ENCODE results near the gene PNMA6E.

PNMA6E gene

DNA sequence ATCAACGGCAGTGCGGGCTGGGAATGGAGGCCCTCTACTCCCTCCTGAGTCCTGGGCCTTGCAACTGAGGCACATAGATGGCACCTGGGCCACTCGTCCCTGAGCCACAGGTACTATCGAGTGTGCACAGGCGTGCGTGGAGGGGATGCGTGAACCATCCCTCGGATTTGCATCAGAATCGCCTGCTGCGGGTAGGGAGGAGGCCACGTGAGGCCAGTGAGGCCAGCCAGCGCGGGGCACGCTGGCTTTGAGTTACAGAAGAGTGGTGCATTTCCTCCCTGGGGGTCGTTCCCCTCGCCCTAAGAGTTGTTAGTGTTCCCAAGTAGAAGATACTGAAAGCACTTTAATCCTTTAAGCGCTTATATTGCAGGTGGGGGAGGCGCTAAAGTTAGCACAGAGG lies 20.7 kb upstream of the PNMA6E start:
- no peak overlapping the region for H3K27ac Mint-ChIP-seq
- no peak overlapping the region for H3K4me3 Mint-ChIP-seq
- no peaks in the 10 kb centered on the region for H3K27me3 Mint-ChIP-seq

DNA sequence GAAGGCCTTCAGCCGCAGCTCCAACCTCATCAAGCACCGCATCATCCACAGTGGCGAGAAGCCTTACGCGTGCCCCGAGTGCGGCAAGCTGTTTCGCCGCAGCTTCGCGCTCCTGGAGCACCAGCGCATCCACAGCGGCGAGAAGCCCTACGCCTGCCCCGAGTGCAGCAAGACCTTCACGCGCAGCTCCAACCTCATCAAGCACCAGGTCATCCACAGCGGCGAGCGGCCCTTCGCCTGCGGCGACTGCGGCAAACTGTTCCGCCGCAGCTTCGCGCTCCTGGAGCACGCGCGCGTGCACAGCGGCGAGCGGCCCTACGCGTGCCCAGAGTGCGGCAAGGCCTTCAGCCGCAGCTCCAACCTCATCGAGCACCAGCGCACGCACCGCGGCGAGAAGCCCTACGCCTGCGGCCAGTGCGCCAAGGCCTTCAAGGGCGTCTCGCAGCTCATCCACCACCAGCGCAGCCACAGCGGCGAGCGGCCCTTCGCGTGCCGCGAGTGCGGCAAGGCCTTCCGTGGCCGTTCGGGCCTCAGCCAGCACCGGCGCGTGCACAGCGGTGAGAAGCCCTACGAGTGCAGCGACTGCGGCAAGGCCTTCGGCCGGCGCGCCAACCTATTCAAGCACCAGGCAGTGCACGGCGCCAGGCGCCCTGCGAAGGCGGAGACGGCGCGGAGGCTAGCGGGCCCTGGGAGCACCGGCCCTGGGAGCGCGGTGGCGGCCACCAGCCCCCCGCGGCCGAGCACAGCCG lies 19.9 kb upstream of the PNMA6E start:
- ATAC-seq (replicated peaks) (no peak), DNase-seq (no peak)
- no peak overlapping the region for H3K4me3 Mint-ChIP-seq
- H3K27ac Mint-ChIP-seq, result no peak overlapping the region
- peaks cover 0 to 2% of the 10 kb centered on the region in 2 donors for H3K4me1 Mint-ChIP-seq (ENCODE audit: low read depth in 2 of 2)
- no peaks in the 10 kb centered on the region for H3K9me3 Mint-ChIP-seq
- no peaks in the 10 kb centered on the region for H3K36me3 Mint-ChIP-seq (ENCODE audit: insufficient read depth)
- H3K27me3 Mint-ChIP-seq, result no peaks in the 10 kb centered on the region

More for the DNA sequence above, 20.7 kb upstream of the PNMA6E start:
- ATAC-seq (replicated peaks) (no peak), DNase-seq (no peak)
- H3K36me3 Mint-ChIP-seq (ENCODE audit: insufficient read depth), result no peaks in the 10 kb centered on the region
- peaks cover 0 to 2% of the 10 kb centered on the region in 2 donors for H3K4me1 Mint-ChIP-seq (ENCODE audit: low read depth in 2 of 2)
- no peaks in the 10 kb centered on the region for H3K9me3 Mint-ChIP-seq

DNA sequence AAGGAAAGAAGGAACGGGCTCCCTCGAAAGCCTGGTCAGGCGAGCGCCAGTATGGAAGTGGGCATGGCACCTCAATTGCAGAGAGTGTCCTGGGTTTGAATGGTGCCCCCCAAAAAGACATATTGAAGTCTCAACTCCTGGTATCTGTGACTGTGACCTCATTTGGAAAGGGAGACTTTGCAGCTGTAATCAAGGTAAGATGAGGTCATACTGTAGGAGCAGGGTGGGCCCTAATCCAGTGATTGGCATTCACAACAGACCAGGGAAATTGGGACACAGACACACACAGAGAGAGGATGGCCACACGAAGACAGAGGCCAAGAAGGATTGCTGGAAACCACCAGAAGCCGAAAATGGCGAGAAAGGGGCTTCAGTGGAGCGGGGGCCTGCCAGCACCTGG lies 16.5 kb upstream of the PNMA6E start:
- H3K27me3 Mint-ChIP-seq, result no peaks in the 10 kb centered on the region
- H3K4me3 Mint-ChIP-seq, result no peak overlapping the region
- H3K36me3 Mint-ChIP-seq (ENCODE audit: insufficient read depth), result no peaks in the 10 kb centered on the region
- H3K9me3 Mint-ChIP-seq, result no peaks in the 10 kb centered on the region
- H3K4me1 Mint-ChIP-seq (ENCODE audit: low read depth in 2 of 2), result peaks cover 0 to 4% of the 10 kb centered on the region in 2 donors
- H3K27ac Mint-ChIP-seq, result no peak overlapping the region
- no peak for ATAC-seq (replicated peaks)
- DNase-seq, result no peak

DNA sequence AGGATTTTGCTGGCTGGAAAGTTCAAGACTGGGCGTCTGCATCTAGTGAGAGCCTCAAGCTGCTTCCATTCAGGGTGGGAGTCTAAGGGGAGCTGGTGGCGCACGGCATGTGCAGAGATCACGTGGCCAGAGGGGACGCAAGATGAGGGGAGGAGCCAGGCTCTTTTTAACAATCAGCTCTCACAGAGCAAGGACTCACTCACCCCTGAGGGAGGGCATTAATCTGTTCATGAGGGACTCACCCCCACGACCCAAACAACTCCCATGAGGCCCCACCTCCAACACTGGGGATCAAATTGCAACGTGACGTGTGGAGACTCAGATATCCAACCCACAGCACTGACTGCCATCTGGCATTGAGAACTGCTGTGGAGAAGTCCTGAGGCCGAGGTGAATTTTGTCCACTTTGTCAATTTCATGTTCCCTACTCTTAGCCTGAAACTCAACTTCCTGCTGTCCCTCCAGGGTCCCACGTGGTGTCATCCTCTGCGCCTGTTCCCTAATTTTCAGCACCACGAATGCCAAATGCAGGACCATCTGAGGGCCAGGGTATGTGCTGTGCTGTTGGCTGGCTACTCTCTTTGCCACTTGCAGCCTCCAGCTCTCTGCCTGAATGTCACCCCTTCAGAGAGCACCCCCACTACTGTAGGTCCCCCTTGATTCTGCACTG lies 15.8 kb upstream of the PNMA6E start:
- Mint-ChIP-seq H3K4me3 (no peak overlapping the region), H3K4me1 (ENCODE audit: low read depth in 2 of 2) (peaks cover 2 to 11% of the 10 kb centered on the region in 2 donors), H3K9me3 (no peaks in the 10 kb centered on the region), H3K36me3 (ENCODE audit: insufficient read depth) (no peaks in the 10 kb centered on the region), H3K27me3 (no peaks in the 10 kb centered on the region), H3K27ac (no peak overlapping the region)
- ATAC-seq (replicated peaks) (no peak), DNase-seq (no peak)

DNA sequence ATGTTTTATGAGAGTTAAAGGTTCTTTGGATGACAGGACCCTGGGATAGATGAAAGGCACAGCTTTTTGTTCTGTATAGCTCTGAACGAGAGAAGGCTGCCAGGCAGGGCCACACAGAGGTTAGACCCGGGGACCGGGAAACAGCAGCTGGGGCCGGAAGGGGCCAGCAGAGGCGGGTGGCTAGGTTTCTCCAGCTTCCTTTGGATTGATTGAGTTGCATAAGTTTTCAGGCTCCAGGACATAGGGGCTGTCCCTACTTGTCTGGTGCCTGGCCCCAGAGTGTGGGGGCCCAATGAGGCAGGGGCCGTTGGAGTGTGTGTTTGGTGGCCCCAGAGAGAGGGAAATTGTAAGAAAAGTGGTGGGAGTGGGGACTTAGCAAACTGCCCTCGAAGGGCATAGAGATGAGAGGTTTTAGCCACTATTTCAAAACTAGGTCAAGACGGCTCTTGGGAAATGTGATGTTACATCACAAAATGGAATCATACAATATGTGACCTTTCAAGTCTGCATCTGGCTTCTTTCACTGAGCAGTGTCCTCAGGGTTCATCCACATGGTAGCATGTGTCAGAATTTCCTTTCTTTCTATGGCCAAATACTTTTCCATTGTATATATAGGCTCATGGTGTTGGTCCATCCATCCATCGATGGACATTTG lies 13.8 kb upstream of the PNMA6E start:
- H3K4me1 Mint-ChIP-seq (ENCODE audit: low read depth in 2 of 2), result peaks cover 7 to 15% of the 10 kb centered on the region in 2 donors
- no peaks in the 10 kb centered on the region for H3K27me3 Mint-ChIP-seq
- H3K27ac Mint-ChIP-seq, result no peak overlapping the region
- H3K9me3 Mint-ChIP-seq, result no peaks in the 10 kb centered on the region
- ATAC-seq (replicated peaks) (no peak), DNase-seq (no peak)
- H3K36me3 Mint-ChIP-seq (ENCODE audit: insufficient read depth), result no peaks in the 10 kb centered on the region
- no peak overlapping the region for H3K4me3 Mint-ChIP-seq

DNA sequence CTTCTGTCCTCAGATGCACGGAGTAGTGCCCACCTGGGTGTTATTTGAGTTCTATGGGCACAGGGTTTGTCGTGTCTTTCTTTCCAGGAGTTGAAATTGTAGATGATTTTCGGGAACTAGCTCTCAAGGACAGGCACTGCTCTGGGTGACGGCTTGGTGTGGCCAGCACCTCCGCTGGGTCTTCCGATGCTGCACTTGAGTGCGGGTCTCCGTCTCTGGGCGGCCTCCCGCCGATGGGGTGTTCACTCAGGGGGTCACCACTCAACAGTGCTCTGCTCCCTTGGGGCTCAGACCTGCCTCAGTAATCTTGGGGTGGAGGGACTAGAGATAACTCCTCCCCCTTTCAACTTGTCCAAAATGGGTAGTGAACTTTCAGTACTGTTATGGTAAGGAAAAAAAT lies 12.6 kb upstream of the PNMA6E start:
- no peaks in the 10 kb centered on the region for H3K9me3 Mint-ChIP-seq
- no peak for DNase-seq
- ATAC-seq (replicated peaks), result no peak
- H3K27me3 Mint-ChIP-seq, result no peaks in the 10 kb centered on the region
- H3K27ac Mint-ChIP-seq, result no peak overlapping the region
- peaks cover 7 to 15% of the 10 kb centered on the region in 2 donors for H3K4me1 Mint-ChIP-seq (ENCODE audit: low read depth in 2 of 2)
- H3K4me3 Mint-ChIP-seq, result no peak overlapping the region
- H3K36me3 Mint-ChIP-seq (ENCODE audit: insufficient read depth), result no peaks in the 10 kb centered on the region

DNA sequence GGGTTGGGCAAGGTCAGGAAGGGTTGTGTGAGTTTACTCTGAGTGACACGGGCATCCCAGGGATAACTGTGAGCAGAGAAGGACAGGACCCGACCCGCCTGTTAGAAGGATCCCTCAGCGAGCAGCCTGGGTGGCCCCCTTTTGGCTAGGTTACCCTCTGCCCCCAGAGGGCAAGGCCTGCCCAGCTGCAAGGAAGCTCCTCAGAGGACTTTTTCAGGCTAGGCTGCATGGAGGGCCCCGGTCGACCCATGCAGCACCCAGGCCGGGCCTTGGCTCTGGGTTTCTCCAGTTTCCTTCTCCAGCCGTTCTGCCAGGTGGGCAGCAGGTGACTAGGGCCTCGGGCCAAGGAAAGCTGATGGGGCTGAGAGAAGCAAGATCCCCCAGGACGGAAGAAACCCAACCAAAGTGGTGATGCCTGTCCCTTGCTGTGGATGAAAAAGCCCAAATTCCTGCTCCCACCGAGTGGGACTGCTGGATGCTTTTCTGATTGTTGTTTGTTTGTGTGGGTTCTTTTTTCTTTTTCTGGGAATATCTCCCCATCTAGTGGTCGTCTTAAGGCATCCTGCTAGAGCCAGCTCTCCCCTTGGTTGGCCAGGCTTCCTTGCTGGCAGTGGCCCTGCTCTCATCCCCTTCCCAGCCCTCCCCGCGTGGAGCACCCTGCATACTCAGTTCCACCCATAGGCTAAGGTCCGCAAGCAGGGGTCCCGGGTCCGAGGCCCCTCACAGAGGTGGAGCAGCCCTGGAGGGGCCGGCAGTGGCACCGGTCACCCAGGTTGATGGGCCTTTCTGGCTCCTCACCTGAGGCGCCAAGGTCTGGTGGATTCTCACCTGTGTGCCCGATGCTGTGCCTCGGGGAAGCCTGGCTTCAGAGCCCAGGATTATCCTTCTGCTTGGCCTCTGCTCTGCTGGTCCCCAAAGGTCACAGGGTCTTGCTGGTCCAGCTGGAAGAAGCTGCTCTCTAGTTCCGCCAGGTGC lies 11.9 kb upstream of the PNMA6E start:
- H3K36me3 Mint-ChIP-seq (ENCODE audit: insufficient read depth), result no peaks in the 10 kb centered on the region
- DNase-seq (no peak), ATAC-seq (replicated peaks) (no peak)
- H3K27ac Mint-ChIP-seq, result no peak overlapping the region
- H3K27me3 Mint-ChIP-seq, result no peaks in the 10 kb centered on the region
- peaks cover 7 to 13% of the 10 kb centered on the region in 2 donors for H3K4me1 Mint-ChIP-seq (ENCODE audit: low read depth in 2 of 2)
- H3K4me3 Mint-ChIP-seq, result peak overlapping the region; percentile 63 to 78
- H3K9me3 Mint-ChIP-seq, result no peaks in the 10 kb centered on the region

DNA sequence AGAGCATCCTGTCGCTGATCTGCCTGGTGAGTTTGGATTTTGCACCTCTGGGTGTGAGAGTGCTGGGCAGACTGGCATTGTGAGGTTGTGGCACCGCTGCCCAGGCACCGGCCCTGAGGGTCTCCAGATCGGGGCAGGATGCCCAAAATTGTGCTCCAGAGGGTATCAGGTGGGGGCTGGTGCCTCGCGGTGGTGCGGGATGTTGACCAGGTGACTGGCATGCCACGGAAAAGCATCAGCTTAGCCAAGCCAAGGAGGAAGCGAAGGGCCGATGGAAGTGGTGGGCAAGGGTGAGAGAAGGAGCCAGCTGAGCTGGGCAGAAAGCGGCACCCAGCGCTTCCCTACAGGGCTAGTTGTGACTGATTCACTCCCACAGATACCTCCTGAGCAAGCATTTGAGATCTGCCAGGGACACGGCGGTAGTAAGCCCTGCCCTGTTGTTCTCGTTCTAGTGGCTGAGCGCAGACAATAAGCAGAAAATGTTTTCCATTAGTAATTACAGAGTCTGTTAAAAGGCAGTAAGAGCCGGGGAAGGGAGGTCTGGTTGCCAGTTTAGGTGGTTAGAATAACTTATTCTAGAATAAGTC lies 10.9 kb upstream of the PNMA6E start:
- ATAC-seq (replicated peaks) (no peak), DNase-seq (no peak)
- Mint-ChIP-seq H3K27me3 (no peaks in the 10 kb centered on the region), H3K4me1 (ENCODE audit: low read depth in 2 of 2) (peaks cover 7 to 13% of the 10 kb centered on the region in 2 donors), H3K27ac (peak overlapping the region; percentile 83 to 85), H3K9me3 (no peaks in the 10 kb centered on the region), H3K36me3 (ENCODE audit: insufficient read depth) (no peaks in the 10 kb centered on the region), H3K4me3 (peak overlapping the region; percentile 63 to 78)

DNA sequence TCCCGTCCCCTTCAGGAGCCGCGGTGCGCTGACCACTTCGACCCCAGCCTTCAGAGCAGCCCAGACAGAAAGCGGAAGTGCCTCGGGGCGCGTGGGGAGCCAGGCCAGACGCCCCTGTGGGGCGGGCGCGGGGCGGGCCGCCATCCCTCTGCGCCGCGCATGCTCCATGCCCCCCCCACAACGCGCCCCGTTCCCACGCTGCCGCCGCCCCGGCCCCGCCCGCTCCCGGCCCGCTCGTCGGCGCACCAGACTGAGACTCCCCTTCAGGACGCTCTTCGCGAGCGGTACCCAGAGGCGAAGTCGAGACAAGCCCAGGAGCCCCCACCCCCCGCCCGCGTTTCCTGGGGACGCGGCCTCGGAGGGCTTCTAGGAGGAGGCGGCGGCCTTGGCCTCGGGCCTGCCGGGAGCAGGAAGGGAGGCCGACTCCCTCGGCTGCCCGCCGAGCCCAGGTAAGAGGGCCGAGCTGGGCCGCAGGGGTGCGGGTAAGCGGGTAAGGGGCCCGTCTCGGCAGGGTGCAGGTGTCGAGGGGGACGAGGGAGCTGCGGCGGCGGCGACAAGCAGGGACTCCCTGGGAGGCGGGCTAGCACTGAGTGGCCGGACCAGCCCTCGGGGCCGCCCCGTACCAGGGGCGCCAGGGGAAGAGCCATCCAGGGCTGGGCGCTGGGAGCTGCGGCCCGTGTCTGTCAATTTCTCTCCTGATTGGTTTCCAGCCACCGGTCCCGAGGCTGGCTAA lies 10.3 kb upstream of the PNMA6E start, which contains the start of gene ZFP92:
TSS of gene ZFP92 (plus strand) at position 218 of the 733 bp plus-strand sequence. CDS start 6,851 bp downstream, outside the sequence.
- no peaks in the 10 kb centered on the region for H3K9me3 Mint-ChIP-seq
- no peaks in the 10 kb centered on the region for H3K36me3 Mint-ChIP-seq (ENCODE audit: insufficient read depth)
- DNase-seq (peak in 2 of 3 experiments; percentile 18 to 29), ATAC-seq (replicated peaks) (peak; percentile 84)
- H3K27ac Mint-ChIP-seq, result peak within 1 kb of the TSS; percentile 83 to 85
- H3K4me3 Mint-ChIP-seq, result peak within 1 kb of the TSS; percentile 63 to 78
- no peaks in the 10 kb centered on the region for H3K27me3 Mint-ChIP-seq
- peaks cover 7 to 13% of the 10 kb centered on the region in 2 donors for H3K4me1 Mint-ChIP-seq (ENCODE audit: low read depth in 2 of 2)

DNA sequence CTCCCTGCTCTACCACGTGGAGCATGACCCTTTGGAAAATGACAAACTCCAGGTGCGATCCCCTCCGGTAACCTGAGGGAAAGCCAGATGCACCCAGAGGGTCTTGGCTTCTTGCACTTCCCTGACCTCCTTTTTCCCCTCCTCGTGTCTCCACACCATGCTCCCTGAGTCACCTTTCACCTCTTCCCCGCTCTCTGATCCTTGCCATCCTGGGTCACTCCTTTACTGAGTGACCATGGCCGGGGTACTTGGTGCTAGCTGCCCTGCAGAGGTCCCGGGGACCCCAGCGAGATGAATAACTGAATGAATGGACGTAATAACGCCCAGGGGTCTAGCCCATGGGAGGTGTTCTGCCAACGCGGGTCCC lies 9.7 kb upstream of the PNMA6E start:
- Mint-ChIP-seq H3K9me3 (no peaks in the 10 kb centered on the region), H3K36me3 (ENCODE audit: insufficient read depth) (no peaks in the 10 kb centered on the region), H3K27ac (peak overlapping the region in 1 of 2 donors; percentile 60), H3K27me3 (no peaks in the 10 kb centered on the region), H3K4me1 (ENCODE audit: low read depth in 2 of 2) (peaks cover 7 to 13% of the 10 kb centered on the region in 2 donors), H3K4me3 (peak overlapping the region; percentile 63 to 78)
- DNase-seq (no peak), ATAC-seq (replicated peaks) (no peak)

DNA sequence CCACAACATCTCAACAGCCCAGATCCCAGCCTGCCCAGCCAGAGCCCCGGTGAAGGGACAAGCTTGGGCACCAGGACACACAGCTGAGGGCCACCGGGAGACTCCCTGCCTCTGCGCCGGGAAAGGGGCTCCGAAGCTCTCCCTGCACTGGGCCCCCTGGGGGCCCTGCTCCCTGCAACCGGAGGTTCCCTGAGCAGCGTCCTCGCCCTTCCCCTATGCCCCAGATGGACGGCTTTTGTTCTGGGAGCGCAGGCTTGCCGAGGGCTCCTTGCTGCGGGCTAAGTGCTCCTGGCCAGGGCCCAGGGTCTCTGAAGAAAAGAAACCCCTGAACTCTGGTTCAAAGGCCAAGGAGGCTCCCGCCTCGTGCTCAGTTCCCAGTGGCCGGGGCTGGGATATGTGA lies 9.2 kb upstream of the PNMA6E start:
- H3K4me1 Mint-ChIP-seq (ENCODE audit: low read depth in 2 of 2), result peaks cover 7 to 13% of the 10 kb centered on the region in 2 donors
- no peak overlapping the region for H3K27ac Mint-ChIP-seq
- no peak for ATAC-seq (replicated peaks)
- H3K27me3 Mint-ChIP-seq, result no peaks in the 10 kb centered on the region
- no peaks in the 10 kb centered on the region for H3K9me3 Mint-ChIP-seq
- no peaks in the 10 kb centered on the region for H3K36me3 Mint-ChIP-seq (ENCODE audit: insufficient read depth)
- H3K4me3 Mint-ChIP-seq, result no peak overlapping the region
- DNase-seq, result no peak

DNA sequence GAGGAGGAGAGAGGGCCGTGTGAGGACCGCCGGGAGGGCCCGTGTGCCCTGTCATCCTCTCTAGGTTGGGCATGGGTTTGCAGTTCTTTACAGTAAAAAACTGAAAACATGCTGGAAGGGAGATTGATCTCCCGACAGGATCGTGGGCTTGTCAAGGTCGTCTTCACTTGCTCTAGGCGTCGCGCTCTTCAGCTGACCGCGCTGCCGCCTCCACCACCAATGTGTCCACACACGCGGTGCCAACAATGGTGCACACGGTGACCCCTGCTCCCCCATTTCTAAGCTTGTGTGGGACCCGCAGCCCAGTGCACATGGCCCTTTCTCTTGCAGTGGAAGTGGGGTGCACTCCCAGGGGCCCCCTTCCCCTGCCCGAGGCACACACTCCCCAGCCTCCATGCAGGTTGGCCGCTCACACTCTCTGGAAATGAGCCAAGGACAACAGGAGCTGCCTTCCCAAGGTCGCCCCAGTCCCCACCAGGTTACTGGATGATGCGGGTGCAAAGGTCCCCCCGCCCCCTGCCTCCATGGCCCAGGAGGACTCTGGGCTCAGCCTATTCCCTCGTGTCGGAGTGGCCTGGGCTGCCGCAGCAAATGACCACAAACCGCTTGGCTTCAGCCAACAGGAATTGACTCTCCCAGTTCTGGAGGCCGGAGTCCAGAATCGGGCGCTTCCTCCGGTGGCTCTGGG lies 8.4 kb upstream of the PNMA6E start:
- DNase-seq, result no peak
- Mint-ChIP-seq H3K9me3 (no peaks in the 10 kb centered on the region), H3K27ac (no peak overlapping the region), H3K4me1 (ENCODE audit: low read depth in 2 of 2) (peaks cover 7 to 13% of the 10 kb centered on the region in 2 donors), H3K36me3 (ENCODE audit: insufficient read depth) (no peaks in the 10 kb centered on the region), H3K4me3 (no peak overlapping the region), H3K27me3 (no peaks in the 10 kb centered on the region)
- no peak for ATAC-seq (replicated peaks)
